ENCODE data around the gene BCAS3. TPM values are rescaled to one million over a fixed set of nuclear protein-coding genes. Genes with fewer than 3 reads are reported as not detected.

BCAS3 gene
- total and polyA plus RNA-seq, 2 donors (not counting 1 experiment from before 2014, with no cell fraction given): 13.9 to 73.4 TPM

DNA sequence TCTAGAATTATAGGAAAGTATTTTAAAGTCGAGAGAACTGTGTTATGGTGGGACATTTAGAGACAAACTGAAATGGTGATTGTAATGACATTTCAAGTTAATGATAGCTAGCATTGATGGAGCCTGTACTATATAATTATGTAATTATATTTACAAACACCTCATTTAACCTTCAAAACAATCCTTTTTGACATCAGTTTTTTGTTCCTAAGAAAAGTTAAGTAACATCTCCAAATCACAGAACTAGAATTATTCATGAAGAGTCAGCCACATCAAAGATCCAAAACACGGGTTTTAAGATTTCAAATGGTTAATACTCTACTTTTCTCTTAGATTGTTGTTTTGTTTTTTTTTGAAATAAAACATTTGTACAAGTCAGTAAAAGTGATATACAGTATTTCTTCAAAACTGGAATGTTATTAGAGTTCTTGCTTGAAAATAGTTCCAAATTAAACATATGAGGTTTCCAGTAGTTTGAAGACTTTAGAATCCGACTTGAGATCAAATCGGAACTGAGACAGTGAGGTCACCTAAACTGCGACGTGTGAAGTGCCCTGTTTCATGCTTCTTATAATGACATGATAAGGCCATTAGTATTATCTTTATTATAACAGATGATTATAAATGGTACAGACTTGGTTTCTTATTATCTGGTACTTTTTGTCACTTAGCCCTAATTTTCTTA lies 457.0 kb downstream of the BCAS3 start:
- Mint-ChIP-seq H3K27ac (no peak overlapping the region), H3K4me1 (peaks cover 12% of the 10 kb centered on the region), H3K4me3 (no peak overlapping the region), H3K27me3 (no peaks in the 10 kb centered on the region), H3K9me3 (ENCODE audit: insufficient read depth) (no peaks in the 10 kb centered on the region)
- no peak overlapping the region for H3K9ac ChIP-seq (ENCODE audit: low read length)
- H3K79me2 ChIP-seq (ENCODE audit: control insufficient read depth, insufficient read depth, low read length): no peaks in the 10 kb centered on the region
- H3K36me3 ChIP-seq (replicated peaks in 1 of 2; ENCODE audit: control extremely low read depth in 1 of 2, control insufficient read depth in 1 of 2, extremely low read depth in 1 of 2, insufficient read depth in 2 of 2, low read length in 1 of 2): no peaks in the 10 kb centered on the region
- no peak for TF ChIP-seq EZH2 (IDR thresholded peaks at IDR 0.05; ENCODE audit: borderline replicate concordance, insufficient read depth, low read depth, low read length, poor library complexity, severe bottlenecking)
- H3K4me1 ChIP-seq (ENCODE audit: control insufficient read depth in 2 of 2, insufficient read depth in 2 of 2, low read length in 2 of 2): peaks cover 6 to 14% of the 10 kb centered on the region in 2 donors
- H3K27ac ChIP-seq (ENCODE audit: low read length in 2 of 2): no peak overlapping the region
- no peak overlapping the region for H3K4me2 ChIP-seq (replicated peaks; ENCODE audit: low read depth, low read length, poor library complexity, severe bottlenecking)
- no peaks in the 10 kb centered on the region for H3K27me3 ChIP-seq (replicated peaks in 1 of 4; ENCODE audit: control extremely low read depth in 1 of 4, control insufficient read depth in 3 of 4, insufficient read depth in 4 of 4, low read length in 3 of 4)
- H2AFZ ChIP-seq (ENCODE audit: insufficient read depth, low read depth, low read length, poor library complexity, severe bottlenecking): no peak overlapping the region
- H3K4me3 ChIP-seq (ENCODE audit: control extremely low read depth in 1 of 5, extremely low read depth in 1 of 5, insufficient read depth in 1 of 5, low read depth in 2 of 5, low read length in 4 of 5): no peak overlapping the region
- no CpG with 5 or more reads among the region's 6 CpGs for WGBS (ENCODE audit: insufficient coverage)
- DNase-seq (no peak), ATAC-seq (ENCODE audit: low read depth) (no peak)
- POLR2A ChIA-PET: no interaction called here
- no peaks in the 10 kb centered on the region for H4K20me1 ChIP-seq (ENCODE audit: control insufficient read depth, insufficient read depth, low read length, poor library complexity, severe bottlenecking)
- CTCF ChIA-PET: no interaction called here
- intact Hi-C loops (cut with micrococcal nuclease): no loop called here
- no peaks in the 10 kb centered on the region for H3K9me3 ChIP-seq (ENCODE audit: control extremely low read depth in 1 of 3, control insufficient read depth in 2 of 3, insufficient read depth in 1 of 3, low read length in 2 of 3)

- Histone ChIP-seq H3K27me3 (replicated peaks in 1 of 4; ENCODE audit: control extremely low read depth in 1 of 4, control insufficient read depth in 3 of 4, insufficient read depth in 4 of 4, low read length in 3 of 4) (no peaks in the 10 kb centered on the region), H3K36me3 (replicated peaks in 1 of 2; ENCODE audit: control extremely low read depth in 1 of 2, control insufficient read depth in 1 of 2, extremely low read depth in 1 of 2, insufficient read depth in 2 of 2, low read length in 1 of 2) (no peaks in the 10 kb centered on the region), H3K9ac (ENCODE audit: low read length) (no peak overlapping the region), H2AFZ (ENCODE audit: insufficient read depth, low read depth, low read length, poor library complexity, severe bottlenecking) (no peak overlapping the region), H3K9me3 (ENCODE audit: control extremely low read depth in 1 of 3, control insufficient read depth in 2 of 3, insufficient read depth in 1 of 3, low read length in 2 of 3) (no peaks in the 10 kb centered on the region), H3K79me2 (ENCODE audit: control insufficient read depth, insufficient read depth, low read length) (no peaks in the 10 kb centered on the region), H4K20me1 (ENCODE audit: control insufficient read depth, insufficient read depth, low read length, poor library complexity, severe bottlenecking) (no peaks in the 10 kb centered on the region), H3K27ac (ENCODE audit: low read length in 2 of 2) (no peak overlapping the region), H3K4me1 (ENCODE audit: control insufficient read depth in 2 of 2, insufficient read depth in 2 of 2, low read length in 2 of 2) (peaks cover 13 to 21% of the 10 kb centered on the region in 2 donors), H3K4me2 (replicated peaks; ENCODE audit: low read depth, low read length, poor library complexity, severe bottlenecking) (peak overlapping the region; percentile 2), H3K4me3 (ENCODE audit: control extremely low read depth in 1 of 5, extremely low read depth in 1 of 5, insufficient read depth in 1 of 5, low read depth in 2 of 5, low read length in 4 of 5) (no peak overlapping the region)
- Mint-ChIP-seq H3K4me1 (peaks cover 19% of the 10 kb centered on the region), H3K4me3 (no peak overlapping the region), H3K9me3 (ENCODE audit: insufficient read depth) (no peaks in the 10 kb centered on the region), H3K27me3 (no peaks in the 10 kb centered on the region), H3K27ac (no peak overlapping the region)
- WGBS (ENCODE audit: insufficient coverage): 85% methylated on average over 14 of the region's 14 CpGs
- POLR2A ChIA-PET: no interaction called here
- no peak for TF ChIP-seq CTCF (IDR thresholded peaks at IDR 0.05)
- no peak for TF ChIP-seq EZH2 (IDR thresholded peaks at IDR 0.05; ENCODE audit: borderline replicate concordance, insufficient read depth, low read depth, low read length, poor library complexity, severe bottlenecking)
- ATAC-seq (ENCODE audit: low read depth) (no peak), DNase-seq (no peak)
- CTCF ChIA-PET: interaction anchor here (0.6 kb wide), 1 partner anchor 1050 kb away, joined by 3 read pairs; no protein-coding TSS in a partner anchor
- intact Hi-C loops (cut with micrococcal nuclease): no loop called here
These were observed 458.1 kb downstream of the BCAS3 start for GRCh38 chr17:61135782-61136181.
